Colon (tissue), 2 donors: ENCODE data around the gene MSANTD2.
"Not testable (repeated sequence)": the region's sequence is repeated elsewhere in the genome, so short reads cannot be mapped to it uniquely, and the experiment has no call there.

Experiments
- FAIRE-seq: peaks from 2 replicates; lab custom pipeline; 2012; peaks lifted over from hg19 to GRCh38; lab: Jason Lieb, UNC
- donor health status: control.
- donor health status: control.

MSANTD2 gene

DNA sequence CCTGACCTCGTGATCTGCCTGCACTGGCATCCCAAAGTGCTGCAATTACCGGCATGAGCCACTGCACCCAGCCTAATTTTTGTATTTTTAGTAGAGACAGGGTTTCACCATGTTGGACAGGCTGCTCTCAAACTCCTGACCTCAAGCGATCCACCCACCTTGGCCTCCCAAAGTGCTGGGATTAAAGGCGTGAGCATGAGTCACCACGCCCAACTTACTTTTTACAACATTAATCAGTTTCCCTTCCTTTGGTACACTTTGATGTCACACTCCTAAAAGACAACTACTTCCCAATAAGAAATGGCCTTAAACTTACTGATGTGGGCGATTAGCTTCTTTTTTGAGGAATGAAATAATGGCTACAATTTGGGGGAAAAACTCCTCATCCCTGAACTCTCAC, 29.2 kb downstream of the MSANTD2 start:
- FAIRE-seq, result not testable (repeated sequence)

GRCh38 chr11:124769806-124770774, 30.1 kb downstream of the MSANTD2 start:
- no peak for FAIRE-seq

DNA sequence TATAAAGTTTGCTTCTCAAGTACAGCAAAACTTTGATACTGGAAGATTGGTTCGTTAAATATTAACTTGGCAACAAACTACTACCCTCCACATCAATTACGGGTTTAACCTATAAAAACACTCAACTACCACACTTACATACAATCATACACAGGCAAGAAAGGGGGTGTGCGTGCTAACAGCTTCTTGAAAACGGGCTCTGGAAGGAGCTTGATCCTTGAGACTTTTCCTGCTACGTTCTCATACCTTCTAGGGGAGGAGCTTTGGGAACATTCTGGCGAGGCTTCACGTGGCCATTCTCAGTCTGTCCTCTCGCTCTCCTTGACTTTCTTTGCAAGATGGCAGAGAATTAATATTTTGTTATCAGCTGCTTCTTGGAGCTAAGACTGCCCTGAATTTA, 31.3 kb downstream of the MSANTD2 start:
- FAIRE-seq, result no peak

GRCh38 chr11:124766156-124766555, 34.0 kb downstream of the MSANTD2 start:
- FAIRE-seq, result no peak

- no peak for FAIRE-seq
These were observed 36.9 kb downstream of the MSANTD2 start for GRCh38 chr11:124763156-124763947.

DNA sequence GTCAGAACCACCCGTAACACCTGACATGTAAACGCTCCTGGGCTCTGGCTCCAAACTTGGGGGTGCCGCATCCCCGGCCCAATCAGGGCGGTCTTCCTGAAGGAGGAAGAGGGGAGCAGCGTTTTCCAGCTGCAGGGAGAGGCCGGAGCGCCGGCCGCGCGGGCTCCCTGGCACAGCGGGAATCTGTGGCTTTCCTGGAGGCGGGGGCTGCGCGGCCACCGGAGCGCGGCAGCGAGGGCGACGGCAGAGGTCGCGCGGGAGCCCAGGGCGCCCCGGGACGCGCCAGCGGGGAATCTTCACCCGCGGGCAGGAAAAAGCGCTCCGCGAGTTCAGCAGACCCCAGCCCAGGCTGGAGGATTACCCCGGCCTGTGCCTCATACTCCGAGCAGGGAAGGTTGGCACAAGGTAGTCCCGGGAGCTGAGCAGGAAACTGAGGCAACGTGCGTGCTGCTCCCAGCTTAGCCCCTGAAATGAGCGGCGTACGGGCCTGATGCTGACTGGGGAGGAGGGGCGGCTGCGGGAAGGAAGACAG, 37.5 kb downstream of the MSANTD2 start:
- no peak for FAIRE-seq

DNA sequence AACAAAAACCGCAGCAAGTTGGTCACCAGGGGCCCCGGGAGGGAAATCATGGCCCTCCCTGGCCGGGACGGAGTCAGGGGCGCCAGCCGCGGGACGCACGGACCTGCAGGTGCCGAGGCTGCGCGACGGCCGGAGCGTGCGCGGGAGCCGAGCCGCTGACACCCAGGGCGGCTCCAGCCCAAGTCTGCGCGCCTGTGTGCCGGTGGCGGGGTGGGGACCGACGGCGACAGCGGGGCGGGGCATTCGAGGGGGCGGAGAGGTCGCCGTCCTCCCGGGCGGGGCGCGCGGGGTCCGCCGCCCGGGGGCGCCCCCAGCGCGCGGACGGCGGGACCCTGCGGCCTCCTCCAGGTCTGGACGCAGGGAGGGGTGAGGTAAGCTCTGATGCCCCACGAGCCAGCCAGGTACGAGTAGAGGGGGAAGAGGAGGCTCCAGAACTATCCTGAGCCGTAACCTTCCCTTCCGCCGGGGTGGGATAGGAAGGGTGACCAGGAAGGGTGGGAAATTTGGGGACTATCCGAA, 38.0 kb downstream of the MSANTD2 start, which contains the start of gene ESAM:
ESAM (minus strand) TSS at position 186 of the 519 bp plus-strand sequence; CDS start at position 50, 136 bp downstream.
- FAIRE-seq, result no peak

GRCh38 chr11:124761301-124762104, 38.7 kb downstream of the MSANTD2 start:
- no peak for FAIRE-seq

DNA sequence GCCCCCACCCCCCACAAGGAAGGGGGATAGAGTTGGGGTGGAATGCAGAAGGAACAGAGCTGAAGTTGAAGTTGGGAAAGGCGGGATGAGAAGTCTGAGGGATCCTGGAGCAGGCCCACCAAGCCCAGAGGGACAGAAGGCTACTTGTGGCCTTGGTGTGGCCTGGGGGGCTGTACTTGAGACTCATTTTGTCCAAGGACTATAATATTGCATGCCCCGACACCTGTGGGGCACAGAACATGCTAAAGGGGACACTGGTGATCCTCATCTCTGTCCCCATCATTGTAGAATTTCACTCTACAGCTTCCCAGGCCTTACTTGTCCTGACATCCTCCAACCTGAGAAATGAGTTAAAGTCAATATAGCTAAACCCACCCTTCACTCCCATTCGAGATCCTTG, 39.4 kb downstream of the MSANTD2 start:
- FAIRE-seq, result no peak

- no peak for FAIRE-seq
These were observed 40.0 kb downstream of the MSANTD2 start for GRCh38 chr11:124760205-124760652.

GRCh38 chr11:124759266-124760204, 40.7 kb downstream of the MSANTD2 start:
- FAIRE-seq, result no peak

DNA sequence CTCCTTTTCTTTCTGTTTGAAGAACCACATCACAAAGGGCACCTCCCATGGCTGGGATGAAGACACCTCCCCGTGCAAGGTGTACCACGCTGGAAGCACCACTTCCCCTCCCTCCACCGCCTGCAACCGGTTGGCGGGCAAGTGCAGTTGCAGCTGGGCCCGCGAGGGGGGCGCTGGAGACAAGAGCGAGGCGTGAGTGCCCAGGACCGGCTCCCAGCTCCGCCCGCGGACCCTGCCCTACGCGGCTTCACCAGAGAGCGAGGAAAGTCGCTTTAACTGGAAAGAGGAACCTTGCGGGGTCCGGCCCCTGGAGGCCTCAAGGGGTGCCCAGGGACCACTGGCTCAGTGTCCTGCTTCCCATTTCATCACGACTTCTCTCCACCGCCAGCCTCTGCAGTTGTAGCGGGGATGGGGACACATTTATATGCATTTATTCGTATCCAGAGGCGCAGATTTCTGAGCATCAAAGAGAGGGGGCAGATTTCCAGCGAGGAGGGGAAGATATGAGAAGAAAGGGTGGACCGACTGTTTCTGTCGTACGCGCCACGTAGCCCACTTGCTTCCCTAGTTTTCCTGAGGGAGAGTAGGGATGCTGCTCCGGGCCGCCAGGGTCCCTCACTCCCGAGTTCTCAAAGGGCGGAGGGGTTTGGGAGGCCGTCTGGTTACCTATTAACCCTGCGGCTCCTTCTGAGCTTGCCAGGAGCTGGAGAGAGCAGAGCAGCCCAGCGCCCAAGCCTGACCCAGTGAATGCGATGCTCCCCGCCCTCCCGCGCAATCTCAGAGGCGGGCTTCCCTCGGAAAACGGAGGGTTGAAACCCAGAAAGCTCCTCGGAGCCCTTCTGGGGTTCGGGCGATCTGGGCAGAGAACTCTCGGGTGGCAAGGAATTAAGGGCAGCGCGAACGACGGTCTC, 41.6 kb downstream of the MSANTD2 start:
- no peak for FAIRE-seq

DNA sequence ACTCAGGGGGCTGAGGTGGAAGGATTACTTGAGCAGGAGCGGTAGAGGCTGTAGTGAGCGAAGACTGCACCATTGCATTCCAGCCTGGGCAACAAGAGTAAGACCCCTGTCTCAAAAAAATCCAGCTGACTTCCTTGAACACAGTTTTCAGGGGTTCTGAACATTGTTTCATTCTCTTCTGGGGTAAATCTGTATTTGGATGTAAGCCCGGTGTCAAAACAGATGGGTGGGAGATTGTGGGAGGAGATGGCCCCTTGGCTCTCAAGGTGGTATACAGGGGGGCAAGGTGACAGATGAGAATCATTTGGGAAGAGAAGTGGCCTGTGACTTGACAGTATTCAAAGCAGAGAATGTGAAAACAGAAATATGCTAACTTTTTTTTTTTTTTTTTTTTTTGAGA, 42.9 kb downstream of the MSANTD2 start:
- FAIRE-seq, result no peak

GRCh38 chr11:124756753-124757227, 43.4 kb downstream of the MSANTD2 start:
- FAIRE-seq, result no peak

DNA sequence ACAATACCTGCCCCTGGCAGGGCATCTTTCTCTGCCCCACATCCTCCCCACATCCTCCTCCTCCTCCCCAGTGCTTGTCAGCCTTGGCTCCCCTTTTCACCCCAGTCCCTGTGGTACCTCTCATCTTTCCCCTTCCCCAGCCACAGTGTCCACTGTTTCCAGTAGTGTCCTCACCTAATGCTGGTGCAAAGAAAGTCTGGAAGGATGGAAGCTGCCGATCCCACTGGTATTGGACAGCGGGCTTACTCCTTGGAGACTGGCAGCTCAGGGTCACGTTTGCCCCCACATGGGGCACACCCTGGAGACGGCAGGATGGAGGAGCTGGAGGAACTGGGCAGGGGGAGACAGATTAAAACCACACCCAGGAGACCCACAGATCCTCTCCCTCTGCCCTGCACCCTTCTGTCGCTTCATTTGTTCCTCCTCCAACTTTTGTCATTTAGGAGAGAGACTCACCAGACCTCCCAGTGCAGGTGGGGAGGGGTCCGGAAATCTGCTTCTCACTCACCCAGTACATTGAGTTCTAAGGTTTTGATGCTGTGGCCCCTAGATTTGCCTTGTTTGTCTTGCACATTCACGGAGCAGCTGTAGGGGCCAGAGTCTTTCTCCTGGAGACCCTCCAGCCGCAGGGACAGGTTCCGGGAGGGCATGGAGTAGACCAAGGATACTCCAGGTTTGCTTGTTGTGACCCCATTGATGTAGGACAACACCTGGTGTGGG, 44.0 kb downstream of the MSANTD2 start:
- no peak for FAIRE-seq

GRCh38 chr11:124754710-124755109, 45.5 kb downstream of the MSANTD2 start:
- FAIRE-seq, result no peak

DNA sequence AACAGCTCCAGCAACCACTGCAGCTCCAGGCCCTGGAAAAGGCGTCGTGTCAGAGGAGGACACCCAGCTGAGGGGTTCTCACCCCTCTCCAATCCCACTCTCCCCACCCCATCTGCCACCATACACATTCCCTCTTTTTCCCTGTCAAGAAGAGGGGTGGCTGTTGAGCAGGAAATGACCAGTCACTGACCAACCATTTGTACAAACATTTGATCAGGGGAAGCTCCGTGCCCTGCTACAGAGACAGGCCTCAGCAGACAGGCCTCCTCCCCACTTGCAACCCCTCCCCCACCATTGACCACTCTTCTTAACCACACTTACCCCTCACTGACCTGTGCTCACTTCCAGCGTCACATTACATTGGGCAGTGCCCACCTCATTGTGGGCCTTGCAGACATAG, 45.9 kb downstream of the MSANTD2 start:
- no peak for FAIRE-seq

GRCh38 chr11:124753624-124754023, 46.6 kb downstream of the MSANTD2 start:
- FAIRE-seq, result no peak
